HG02588 (cell line): Measurements from ENCODE around the gene PRR9.
A peak's percentile ranks its signal among the peaks of the same experiment; 100 is the strongest.
"Not testable (repeated sequence)": the region's sequence is repeated elsewhere in the genome, so short reads cannot be mapped to it uniquely, and the experiment has no call there.

ENCODE experiments used
- ATAC-seq: cut with Tn5 transposase; IDR thresholded peaks from one replicate; pipeline ENCODE4 v1.9.1; 2021; ENCODE audit warnings: mild to moderate bottlenecking, moderate library complexity; ENCODE audit not compliant: unreplicated experiment

The PRR9 gene

GRCh38 chr1:153229076-153229829 lies 11.9 kb downstream of the PRR9 start:
- ATAC-seq: not testable (repeated sequence)

- ATAC-seq: no peak
Measured at GRCh38 chr1:153231363-153231762, 14.0 kb downstream of the PRR9 start.

GRCh38 chr1:153231785-153232184 lies 14.4 kb downstream of the PRR9 start:
- ATAC-seq: no peak

GRCh38 chr1:153232553-153232952 lies 15.2 kb downstream of the PRR9 start:
- ATAC-seq: no peak

- ATAC-seq: no peak
Measured at GRCh38 chr1:153233448-153233847, 16.1 kb downstream of the PRR9 start.

GRCh38 chr1:153238527-153238926 lies 21.1 kb downstream of the PRR9 start:
- no peak for ATAC-seq

GRCh38 chr1:153242160-153242559 lies 24.8 kb downstream of the PRR9 start:
- no peak for ATAC-seq

GRCh38 chr1:153245466-153245865 lies 28.1 kb downstream of the PRR9 start:
- no peak for ATAC-seq

GRCh38 chr1:153246018-153246417 lies 28.6 kb downstream of the PRR9 start:
- ATAC-seq: no peak

- no peak for ATAC-seq
Measured at GRCh38 chr1:153246825-153247224, 29.4 kb downstream of the PRR9 start.

GRCh38 chr1:153248176-153248879 lies 30.9 kb downstream of the PRR9 start:
- no peak for ATAC-seq

- no peak for ATAC-seq
Measured at GRCh38 chr1:153250166-153250565, 32.8 kb downstream of the PRR9 start.

- no peak for ATAC-seq
Measured at GRCh38 chr1:153251087-153251486, 33.7 kb downstream of the PRR9 start.

GRCh38 chr1:153251562-153251961 lies 34.2 kb downstream of the PRR9 start:
- no peak for ATAC-seq

GRCh38 chr1:153251988-153252387 lies 34.6 kb downstream of the PRR9 start:
- ATAC-seq: no peak

- no peak for ATAC-seq
Measured at GRCh38 chr1:153253076-153253475, 35.7 kb downstream of the PRR9 start.

- ATAC-seq: peak; percentile 50
Measured at GRCh38 chr1:153253693-153254092, 36.3 kb downstream of the PRR9 start.

- ATAC-seq: no peak
Measured at GRCh38 chr1:153259387-153259786, 42.0 kb downstream of the PRR9 start, which contains the start of gene LORICRIN. Gene LORICRIN, plus strand, starts transcription at chr1:153259687. Its CDS starts 1,263 bp downstream, at chr1:153260950.

- no peak for ATAC-seq
Measured at GRCh38 chr1:153260585-153261280, 43.3 kb downstream of the PRR9 start.

GRCh38 chr1:153261281-153262069 lies 44.1 kb downstream of the PRR9 start:
- no peak for ATAC-seq

GRCh38 chr1:153262070-153262366 lies 44.6 kb downstream of the PRR9 start:
- no peak for ATAC-seq
